Measurements from ENCODE around the gene MS4A4E. TPM values are rescaled to one million over a fixed set of nuclear protein-coding genes. Genes with fewer than 3 reads are reported as not detected.

The MS4A4E gene
- total and polyA plus RNA-seq, 2 experiments from 2014 or later: not detected

DNA sequence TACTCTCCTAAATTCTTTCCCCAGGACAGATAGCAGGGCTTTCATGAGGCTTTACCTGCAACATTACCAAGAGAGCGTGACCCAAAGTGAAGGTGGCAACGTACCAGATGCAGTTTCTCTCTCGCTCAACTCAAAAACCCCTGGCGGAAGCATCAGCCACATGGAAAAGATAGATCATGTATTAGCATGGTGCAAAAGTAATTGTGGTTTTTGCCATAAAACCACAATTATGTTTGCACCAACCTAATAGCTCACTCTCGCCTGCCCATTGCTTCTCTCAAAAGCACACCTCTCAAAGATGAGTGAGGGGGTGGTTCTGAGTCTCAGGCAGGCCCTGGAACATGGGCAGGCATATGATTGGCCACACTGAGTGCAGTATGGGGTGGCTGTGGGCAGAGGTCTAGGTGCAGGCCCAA is 67.1 kb downstream of the MS4A4E start (continued):
- TF ChIP-seq ZNF462 (CRISPR knock-in tag; IDR thresholded peaks at IDR 0.05): no peak
- TF ChIP-seq POLR2AphosphoS5 (IDR thresholded peaks at IDR 0.05; ENCODE audit: low read depth): no peak
- TF ChIP-seq REST (IDR thresholded peaks at IDR 0.05; ENCODE audit: unreplicated experiment): no peak
- TF ChIP-seq CREB1 (CRISPR knock-in tag; IDR thresholded peaks at IDR 0.05; ENCODE audit: low read depth): no peak
- TF ChIP-seq ZNF114 (CRISPR knock-in tag; IDR thresholded peaks at IDR 0.05): no peak
- no peak for TF ChIP-seq STAT1 (IDR thresholded peaks at IDR 0.05; ENCODE audit: unreplicated experiment)
- TF ChIP-seq EZH2phosphoT487 (IDR thresholded peaks at IDR 0.05; ENCODE audit: unreplicated experiment): no peak
